ENCODE measurements around the gene ZGRF1.
A peak's percentile ranks its signal among the peaks of the same experiment; 100 is the strongest.
"Not testable (repeated sequence)": the region's sequence is repeated elsewhere in the genome, so short reads cannot be mapped to it uniquely, and the experiment has no call there.

The ZGRF1 gene, protein sequence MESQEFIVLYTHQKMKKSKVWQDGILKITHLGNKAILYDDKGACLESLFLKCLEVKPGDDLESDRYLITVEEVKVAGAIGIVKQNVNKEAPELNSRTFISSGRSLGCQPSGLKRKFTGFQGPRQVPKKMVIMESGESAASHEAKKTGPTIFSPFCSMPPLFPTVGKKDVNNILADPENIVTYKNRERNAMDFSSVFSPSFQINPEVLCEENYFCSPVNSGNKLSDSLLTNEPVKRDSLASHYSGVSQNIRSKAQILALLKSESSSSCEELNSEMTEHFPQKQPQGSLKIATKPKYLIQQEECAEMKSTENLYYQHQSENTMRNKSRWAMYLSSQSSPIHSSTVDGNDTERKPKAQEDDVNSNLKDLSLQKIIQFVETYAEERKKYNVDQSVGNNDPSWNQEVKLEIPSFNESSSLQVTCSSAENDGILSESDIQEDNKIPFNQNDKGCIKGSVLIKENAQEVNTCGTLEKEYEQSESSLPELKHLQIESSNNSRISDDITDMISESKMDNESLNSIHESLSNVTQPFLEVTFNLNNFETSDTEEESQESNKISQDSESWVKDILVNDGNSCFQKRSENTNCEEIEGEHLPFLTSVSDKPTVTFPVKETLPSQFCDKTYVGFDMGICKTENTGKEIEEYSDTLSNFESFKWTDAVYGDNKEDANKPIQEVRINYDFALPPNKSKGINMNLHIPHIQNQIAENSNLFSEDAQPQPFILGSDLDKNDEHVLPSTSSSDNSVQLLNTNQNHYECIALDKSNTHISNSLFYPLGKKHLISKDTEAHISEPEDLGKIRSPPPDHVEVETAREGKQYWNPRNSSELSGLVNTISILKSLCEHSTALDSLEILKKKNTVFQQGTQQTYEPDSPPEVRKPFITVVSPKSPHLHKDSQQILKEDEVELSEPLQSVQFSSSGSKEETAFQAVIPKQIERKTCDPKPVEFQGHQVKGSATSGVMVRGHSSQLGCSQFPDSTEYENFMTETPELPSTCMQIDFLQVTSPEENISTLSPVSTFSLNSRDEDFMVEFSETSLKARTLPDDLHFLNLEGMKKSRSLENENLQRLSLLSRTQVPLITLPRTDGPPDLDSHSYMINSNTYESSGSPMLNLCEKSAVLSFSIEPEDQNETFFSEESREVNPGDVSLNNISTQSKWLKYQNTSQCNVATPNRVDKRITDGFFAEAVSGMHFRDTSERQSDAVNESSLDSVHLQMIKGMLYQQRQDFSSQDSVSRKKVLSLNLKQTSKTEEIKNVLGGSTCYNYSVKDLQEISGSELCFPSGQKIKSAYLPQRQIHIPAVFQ (N-terminal part only)

DNA sequence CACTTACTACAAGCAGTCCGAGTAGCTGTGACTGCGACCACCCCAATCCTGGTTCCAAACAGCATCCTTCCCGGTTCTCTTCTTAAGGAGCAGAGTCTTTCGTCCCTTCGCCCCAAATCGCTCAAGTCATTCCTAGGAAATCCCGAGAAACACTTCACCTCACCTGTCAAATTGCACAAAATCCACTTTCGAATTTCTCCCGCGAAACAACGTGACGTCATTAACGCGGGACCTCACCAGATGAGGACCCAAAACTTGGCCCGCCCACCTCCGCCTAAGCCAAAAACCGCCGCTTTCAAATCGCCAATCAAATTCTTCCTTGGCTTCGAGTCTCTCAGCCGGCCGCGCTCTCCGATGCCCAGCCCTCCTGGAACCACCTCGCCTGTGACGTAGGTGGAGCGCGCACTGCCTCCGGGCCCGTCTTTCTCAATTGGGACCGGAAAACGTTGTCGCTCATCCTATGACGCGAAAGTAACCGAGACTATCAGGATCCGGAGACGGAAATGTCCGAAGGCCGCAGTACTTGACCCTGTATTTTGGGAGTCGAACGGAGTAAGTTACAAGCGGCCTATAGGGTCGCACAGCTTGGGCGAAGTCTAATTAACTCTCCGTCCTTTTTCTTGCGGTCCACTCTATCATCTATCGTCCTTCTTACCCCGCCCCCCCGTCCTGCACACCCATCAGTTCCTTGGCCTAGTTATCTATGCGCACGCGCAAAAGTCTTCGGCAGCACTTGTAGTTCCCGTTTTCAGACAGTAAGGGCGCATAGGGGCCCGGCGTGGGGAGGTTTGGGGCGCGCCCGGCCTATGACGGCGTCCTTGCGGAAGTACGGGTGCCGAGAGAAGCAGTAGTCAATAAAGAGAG lies at the start of gene ZGRF1, which contains the start of gene LARP7:
ZGRF1 (minus strand) TSS at position 222 of the 864 bp plus-strand sequence. CDS start 3,733 bp downstream, outside the sequence.
LARP7 (plus strand) TSS at position 456 of the 864 bp plus-strand sequence. CDS start 7,527 bp downstream, outside the sequence.
- DNase-seq = peak; percentile 100

DNA sequence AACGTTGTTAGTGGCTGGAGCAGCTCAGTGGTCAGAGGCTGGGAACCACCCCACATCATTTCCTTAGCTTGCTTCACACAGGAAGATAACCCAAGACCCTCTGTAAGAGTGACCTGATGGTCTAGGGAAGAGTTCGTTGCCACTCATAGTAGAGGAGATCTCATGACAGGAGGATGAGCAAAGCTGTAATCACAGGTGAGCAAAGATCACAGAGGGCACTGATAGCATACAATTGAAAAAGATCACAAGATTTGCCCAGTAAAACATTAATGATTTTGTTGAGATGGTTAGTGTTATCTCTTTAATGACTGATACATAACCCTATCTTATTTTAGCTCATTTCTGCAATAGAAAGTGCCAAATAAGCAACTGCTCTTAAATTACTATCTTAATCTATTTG lies 44.3 kb upstream of the ZGRF1 start:
- no peak for DNase-seq

DNA sequence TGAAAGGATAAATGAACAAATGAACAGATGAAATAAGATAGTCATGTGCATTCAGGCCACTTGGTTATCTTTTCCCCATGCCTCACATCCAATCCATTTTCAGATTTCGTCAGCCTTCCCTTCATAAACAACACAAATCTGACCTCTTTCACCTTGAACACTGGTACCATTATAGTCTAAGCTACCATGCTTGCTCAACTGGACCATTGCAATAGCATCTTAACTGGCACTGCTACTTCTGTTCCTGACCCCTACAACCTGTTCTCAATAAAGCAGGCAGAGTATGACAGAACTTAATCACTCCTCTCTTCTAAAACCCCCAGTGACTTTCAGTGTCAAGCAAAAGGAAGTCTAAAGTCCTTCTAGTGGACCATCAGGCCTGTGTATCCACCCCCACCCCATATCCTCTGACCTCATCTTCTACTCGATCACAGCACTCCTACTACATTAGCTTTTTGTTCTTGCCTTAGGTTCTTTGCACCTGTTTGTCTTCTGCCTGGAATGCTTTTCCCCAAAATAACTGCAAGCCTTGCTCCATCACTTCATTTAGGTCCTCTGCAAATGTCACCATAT lies 40.9 kb upstream of the ZGRF1 start:
- no peak for DNase-seq

DNA sequence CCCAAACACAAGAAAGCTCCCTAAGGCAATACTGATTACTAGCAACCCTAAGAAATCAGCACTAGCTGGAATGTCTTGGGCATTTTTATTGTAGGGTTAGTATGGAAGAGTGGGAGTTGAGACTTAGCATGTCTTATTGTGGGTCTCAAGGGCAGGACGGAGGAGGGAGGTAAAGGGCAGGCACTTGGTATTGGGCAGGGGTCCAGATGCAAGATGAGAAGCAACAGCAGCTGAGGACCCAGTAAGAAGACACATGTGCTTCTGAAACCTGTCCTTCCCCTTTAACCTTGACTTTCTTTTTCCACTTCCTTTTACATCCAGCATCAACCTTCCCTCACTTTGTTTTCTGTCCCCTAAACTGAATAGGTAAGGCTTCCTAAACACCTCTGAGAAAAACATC lies 37.7 kb upstream of the ZGRF1 start:
- DNase-seq = no peak

DNA sequence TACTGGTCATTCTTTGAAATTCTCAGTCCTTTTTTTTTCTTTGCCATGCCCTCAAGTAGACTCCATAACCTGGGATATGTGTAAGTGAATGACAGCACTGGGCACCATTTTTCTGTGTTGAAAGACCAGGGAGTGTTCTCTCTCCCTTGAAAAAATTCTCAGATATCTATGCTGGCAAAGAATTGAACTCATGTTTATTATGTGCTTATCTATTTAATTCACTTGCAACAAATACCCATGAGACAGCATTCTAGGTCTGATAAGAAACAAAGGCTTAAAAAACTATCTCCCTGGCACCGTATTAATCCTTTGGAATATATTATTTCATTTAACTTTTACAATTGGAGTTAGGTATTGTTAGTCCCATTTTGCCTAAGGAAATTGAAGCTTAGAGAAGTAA lies 37.0 kb upstream of the ZGRF1 start:
- no peak for DNase-seq

DNA sequence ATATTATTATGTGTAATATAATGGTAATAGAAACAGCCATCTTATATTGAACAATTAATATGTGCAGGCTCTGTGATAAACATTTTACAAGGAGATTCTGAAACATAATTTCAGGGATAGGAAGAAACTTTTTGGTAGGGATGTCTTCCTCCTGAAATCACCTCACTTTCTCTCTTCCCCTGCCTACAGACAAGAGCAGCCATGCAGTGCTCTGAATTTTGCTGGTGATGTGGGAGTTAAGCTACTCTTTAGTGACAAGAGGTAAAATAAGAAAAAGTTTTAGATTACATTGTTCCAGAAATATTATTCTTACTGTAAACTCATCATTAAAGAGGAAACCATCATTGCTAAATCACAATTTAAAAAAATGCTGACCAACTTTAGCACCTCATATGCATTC lies 36.4 kb upstream of the ZGRF1 start:
- no peak for DNase-seq

DNA sequence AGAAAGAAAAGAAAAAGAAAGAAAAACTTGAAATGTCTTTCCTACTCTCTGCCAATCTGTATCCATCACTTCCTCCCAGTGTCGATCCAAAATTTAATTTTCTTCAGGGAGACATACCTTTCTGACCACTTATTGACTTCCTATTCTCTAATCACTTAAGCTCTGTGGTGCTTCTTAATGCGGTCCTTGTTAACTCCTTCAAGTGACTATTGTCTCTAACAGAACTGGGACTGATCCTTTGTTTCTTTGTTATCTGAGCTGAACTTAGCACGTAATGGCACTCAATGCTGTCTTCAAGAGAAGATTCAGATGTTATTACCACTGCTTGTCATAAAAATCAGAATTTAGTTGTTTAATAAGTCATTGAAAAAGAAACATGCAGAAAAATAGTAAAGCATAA lies 31.4 kb upstream of the ZGRF1 start:
- no peak for DNase-seq

DNA sequence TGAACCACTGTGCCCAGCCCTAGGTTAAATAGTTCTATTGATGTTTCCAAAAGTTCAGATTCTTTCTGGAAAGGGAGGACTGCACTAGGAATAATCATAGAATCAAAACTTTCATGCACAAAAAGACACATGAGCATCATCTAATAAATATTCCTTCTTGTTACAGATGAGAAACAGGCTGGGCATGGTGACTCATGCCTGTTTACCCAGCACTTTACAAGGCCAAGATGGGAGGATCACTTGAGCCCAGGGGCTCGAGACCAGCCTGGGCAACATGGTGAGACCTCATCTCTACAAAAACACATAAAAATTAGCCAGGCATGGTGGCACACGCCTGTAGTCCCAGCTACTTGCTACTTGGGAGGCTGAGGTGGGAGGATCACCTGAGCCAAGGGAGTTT lies 27.9 kb upstream of the ZGRF1 start:
- no peak for DNase-seq

DNA sequence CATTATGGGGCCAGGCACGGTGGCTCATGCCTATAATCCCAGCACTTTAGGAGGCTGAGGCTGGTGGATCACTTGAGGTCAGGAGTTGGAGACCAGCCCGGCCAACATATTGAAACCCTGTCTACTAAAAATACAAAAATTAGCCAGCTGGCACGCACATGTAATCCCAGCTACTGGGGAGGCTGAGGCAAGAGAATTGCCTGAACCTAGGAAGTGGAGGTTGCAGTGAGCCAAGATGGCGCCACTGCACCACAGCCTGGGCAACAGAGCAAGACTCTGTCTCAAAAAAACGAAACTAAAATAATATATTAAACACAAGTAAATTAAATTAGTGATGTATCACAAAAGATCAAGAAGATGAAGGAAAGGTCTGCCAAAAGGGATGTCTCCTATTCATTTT lies 19.4 kb upstream of the ZGRF1 start:
- not testable (repeated sequence) for DNase-seq

DNA sequence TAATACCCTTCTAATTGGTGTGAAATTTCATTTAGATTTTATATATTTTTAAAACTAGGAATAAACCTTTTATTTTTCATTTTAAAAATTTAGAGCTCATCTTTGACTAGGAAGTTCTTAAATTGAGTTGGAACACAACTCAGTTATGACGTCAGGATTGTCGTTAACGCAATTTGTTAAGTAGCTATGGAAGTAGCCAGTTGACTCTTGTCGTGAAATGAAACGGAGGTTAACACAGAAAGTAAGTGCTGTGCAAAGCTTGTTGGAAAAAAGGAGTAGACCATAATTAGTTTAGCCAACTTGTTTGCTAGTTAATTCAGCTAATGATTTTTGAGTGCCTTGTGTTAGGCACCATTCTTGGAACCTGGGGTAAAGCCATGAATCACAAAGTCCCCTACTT lies 18.6 kb upstream of the ZGRF1 start:
- DNase-seq = no peak

DNA sequence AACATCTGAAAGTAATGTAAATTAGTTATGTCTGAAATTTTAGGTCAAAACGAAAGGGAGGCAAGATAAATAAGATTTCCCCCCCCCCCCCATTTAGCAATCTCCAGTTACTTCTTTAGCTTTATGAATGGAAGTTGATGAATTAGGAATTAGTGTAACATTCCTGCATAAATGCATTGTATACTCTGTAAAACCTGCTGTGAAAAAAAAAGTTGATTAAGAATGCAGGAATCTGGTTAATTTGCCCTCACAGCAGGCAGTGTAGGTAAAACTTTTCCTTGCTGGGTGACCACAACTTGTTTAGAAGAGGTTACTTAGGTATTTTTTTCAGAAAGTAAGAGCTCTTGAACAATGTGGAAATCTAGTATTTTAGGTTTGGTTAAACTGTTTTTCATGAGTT lies 15.5 kb upstream of the ZGRF1 start:
- DNase-seq = no peak

DNA sequence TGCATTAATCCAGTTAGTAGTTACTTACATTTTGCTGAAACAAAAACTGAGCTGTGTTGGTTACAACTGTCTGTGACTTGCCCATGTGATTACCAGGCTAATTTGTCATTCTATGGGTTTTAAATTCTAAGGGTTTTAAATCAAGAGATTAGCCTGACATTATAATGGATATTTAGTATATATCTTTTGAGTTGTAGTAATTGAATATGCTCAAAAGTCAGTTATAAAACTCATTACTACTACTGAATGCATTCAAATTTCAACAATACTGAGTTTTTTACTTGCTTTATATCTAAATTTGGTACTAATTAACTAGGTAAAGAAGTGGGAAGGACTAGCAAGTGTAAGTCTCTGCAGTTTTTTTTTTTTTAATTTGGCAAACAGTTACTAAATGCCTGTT lies 14.9 kb upstream of the ZGRF1 start:
- no peak for DNase-seq

DNA sequence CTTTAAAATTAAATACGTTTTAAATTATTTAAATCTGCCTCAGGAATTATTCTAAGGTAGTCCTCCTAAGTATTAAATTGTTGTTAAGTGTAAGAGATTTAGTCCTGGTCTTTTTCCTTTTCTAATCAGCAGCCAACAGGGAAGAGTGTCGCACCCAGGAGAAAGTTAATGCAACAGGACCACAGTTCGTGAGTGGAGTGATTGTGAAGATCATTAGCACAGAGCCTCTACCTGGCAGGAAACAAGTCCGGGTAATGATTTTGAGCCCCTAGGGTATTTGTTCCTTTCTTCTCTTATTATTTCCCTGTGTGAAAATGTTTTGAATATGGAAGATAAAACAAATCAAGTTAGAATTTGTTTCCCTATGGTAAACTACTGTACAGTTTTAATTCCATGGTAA lies 13.6 kb upstream of the ZGRF1 start:
- no peak for DNase-seq

DNA sequence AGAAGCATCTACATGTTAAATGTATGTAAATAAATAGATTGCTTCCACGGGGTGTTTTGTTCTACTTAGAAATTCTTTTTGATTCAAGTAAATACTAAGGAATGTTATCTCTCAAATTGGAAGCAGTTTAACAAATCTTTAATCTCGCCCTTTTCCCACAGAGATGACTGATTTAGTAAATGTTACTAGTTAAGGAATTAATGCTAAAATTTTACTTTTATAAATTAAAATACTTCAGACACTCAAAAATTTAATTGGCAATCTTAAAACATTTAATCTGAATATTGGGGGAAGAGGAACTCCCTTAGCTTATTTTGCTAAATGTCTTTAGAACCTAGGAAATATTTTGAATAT lies 12.3 kb upstream of the ZGRF1 start:
- no peak for DNase-seq

DNA sequence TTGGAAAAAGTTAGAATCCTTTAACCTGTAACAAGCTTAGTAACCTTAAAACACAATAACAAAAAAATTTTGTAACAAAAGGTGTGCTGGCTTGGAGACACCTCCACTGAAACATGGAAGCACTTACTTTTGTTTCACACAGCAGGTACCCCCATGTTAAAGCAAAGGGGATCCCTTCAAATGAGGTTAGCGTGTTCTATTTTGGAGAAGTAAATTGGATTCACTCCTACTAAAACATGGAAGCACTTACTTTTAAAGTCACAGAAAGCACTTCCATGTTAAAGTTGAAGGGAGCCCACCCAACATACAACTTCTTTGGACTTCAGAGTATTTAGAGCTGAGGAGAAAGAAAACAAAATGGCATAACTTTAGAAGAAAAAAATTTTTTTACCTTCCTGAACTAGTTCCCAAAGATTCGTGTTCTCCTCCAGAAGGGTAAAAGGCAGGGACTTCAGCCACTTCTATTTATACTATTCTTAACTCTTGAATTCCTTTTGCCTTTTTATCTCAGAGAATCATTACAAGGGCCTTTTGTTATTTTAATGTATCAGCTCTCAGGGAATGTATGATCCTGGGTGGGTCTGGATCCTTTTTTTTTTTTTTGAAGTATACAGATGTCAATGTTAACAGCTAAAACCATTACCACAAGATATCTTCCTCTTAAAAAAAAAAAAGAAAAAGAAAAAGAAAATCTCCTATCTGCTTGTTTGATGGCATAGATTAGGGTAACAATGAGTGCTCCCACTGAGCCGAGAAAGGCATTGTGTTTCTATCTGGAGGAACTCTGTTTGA lies 11.8 kb upstream of the ZGRF1 start:
- no peak for DNase-seq

DNA sequence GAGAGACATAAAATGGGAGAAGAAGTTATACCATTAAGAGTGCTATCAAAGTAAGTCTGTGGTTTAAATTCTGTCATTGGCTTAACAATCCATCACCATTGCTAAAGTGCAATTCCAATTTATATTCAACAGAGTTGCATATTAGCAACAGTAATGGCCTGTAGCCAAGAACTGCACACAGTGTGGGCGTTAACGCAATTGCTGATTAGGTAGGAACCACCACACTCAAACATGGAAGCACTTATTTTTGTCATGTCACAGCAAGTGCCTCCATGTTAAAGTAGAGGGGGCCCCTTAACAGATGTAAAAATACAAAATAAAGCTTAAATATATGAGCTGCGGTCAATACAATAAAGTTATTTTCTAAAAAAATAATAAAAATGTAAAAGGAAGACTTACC lies 11.1 kb upstream of the ZGRF1 start:
- DNase-seq = no peak

DNA sequence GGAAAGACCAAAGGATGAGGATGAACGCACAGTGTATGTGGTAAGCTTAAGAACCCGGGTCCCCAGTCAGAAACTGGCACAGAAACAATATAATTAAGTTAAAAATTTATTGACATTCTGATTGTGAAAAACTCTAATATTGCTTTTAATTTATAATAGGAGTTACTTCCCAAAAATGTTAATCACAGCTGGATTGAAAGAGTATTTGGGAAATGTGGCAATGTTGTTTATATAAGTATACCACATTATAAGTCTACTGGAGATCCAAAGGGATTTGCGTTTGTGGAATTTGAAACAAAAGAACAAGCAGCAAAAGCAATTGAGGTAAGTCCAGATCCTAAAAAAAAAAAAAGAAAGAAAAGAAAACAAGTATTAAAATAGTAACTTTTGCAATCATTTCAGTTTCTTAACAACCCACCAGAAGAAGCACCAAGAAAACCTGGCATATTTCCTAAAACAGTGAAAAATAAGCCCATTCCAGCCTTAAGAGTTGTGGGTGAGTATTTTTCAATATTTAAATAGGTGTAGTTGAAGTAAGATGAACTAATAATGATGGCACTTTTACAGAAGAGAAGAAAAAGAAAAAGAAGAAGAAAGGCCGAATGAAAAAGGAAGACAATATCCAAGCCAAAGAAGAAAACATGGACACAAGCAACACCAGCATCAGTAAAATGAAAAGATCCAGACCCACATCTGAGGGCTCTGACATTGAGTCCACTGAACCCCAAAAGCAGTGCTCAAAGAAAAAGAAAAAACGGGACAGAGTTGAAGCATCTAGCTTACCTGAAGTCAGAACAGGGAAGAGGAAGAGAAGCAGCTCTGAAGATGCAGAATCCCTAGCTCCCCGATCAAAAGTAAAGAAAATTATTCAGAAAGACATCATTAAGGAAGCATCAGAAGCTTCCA lies 10.2 kb upstream of the ZGRF1 start:
- DNase-seq = no peak

DNA sequence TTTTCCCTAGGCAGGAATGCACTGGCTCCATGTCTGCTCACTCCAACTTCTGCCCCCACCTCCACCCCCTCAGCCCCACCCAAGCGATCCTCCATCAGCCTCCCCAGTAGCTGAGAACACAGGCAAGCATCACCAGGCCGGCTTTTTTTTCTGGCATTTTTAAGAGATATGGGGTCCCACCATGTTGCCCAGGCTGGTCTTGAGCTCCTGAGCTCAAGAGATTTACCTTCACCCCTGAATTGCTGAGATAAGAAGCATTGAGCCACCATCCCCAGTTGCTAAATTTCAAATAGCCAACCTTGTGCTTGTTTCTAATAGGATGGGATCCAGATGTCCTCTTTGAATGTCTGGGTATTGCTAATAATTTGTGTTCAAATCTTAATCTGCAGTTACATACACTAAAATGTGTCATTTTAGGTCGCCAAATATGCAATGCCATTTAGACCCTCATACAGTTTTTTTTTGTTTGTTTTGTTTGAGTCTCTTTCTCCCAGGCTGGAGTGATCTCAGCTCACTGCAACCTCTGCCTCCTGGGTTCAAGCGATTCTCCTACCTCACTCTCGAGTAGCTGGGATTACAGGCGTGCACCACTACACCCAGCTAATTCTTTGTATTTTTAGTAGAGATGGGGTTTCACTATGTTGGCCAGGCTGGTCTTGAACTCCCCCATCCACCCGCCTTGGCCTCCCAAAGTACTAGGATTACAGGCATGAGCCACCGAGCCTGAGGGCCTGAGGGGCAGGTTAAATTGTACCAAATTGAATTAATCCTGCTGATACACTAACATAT lies 9.0 kb upstream of the ZGRF1 start:
- DNase-seq = no peak
